ENCODE results near the gene POFUT2. TPM values are rescaled to one million over a fixed set of nuclear protein-coding genes. Genes with fewer than 3 reads are reported as not detected.
"Not testable (repeated sequence)": the region's sequence is repeated elsewhere in the genome, so short reads cannot be mapped to it uniquely, and the experiment has no call there.

POFUT2 gene
- total RNA-seq, 2 experiments from 2014 or later, result 11.7 to 12.4 TPM

- Mint-ChIP-seq H3K9me3 (no peaks in the 10 kb centered on the region), H3K27me3 (no peaks in the 10 kb centered on the region), H3K36me3 (ENCODE audit: low read depth) (no peaks in the 10 kb centered on the region), H3K27ac (no peak overlapping the region), H3K4me3 (no peak overlapping the region), H3K4me1 (ENCODE audit: low read depth) (peaks cover 5% of the 10 kb centered on the region)
- intact Hi-C loops (cut with micrococcal nuclease), result no loop called here
- ATAC-seq (no peak), DNase-seq (no peak)
- ChIA-PET POLR2A (no interaction called here), CTCF (interaction anchor here (1.6 kb wide), 1 partner anchor 180 kb away, joined by 4 read pairs; no protein-coding TSS in a partner anchor)
- TF ChIP-seq, protein P1, sequence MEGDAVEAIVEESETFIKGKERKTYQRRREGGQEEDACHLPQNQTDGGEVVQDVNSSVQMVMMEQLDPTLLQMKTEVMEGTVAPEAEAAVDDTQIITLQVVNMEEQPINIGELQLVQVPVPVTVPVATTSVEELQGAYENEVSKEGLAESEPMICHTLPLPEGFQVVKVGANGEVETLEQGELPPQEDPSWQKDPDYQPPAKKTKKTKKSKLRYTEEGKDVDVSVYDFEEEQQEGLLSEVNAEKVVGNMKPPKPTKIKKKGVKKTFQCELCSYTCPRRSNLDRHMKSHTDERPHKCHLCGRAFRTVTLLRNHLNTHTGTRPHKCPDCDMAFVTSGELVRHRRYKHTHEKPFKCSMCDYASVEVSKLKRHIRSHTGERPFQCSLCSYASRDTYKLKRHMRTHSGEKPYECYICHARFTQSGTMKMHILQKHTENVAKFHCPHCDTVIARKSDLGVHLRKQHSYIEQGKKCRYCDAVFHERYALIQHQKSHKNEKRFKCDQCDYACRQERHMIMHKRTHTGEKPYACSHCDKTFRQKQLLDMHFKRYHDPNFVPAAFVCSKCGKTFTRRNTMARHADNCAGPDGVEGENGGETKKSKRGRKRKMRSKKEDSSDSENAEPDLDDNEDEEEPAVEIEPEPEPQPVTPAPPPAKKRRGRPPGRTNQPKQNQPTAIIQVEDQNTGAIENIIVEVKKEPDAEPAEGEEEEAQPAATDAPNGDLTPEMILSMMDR (IDR thresholded peaks at IDR 0.05), result no peak
Observed at GRCh38 chr21:45318146-45318555, 30.5 kb upstream of the POFUT2 start.

GRCh38 chr21:45317398-45318145 is 29.9 kb upstream of the POFUT2 start:
- ATAC-seq (no peak), DNase-seq (no peak)
- CTCF ChIA-PET, result interaction anchor here (1.6 kb wide), 1 partner anchor 179 kb away, joined by 4 read pairs; no protein-coding TSS in a partner anchor
- H3K4me3 Mint-ChIP-seq, result no peak overlapping the region
- POLR2A ChIA-PET, result interaction anchor here (0.7 kb wide), 1 partner anchor 93 kb away, joined by 3 read pairs; no protein-coding TSS in a partner anchor
- intact Hi-C loops (cut with micrococcal nuclease), result no loop called here
- TF ChIP-seq, protein P1 (IDR thresholded peaks at IDR 0.05), result no peak
- H3K36me3 Mint-ChIP-seq (ENCODE audit: low read depth), result no peaks in the 10 kb centered on the region
- peaks cover 5% of the 10 kb centered on the region for H3K4me1 Mint-ChIP-seq (ENCODE audit: low read depth)
- H3K27ac Mint-ChIP-seq, result no peak overlapping the region
- H3K27me3 Mint-ChIP-seq, result no peaks in the 10 kb centered on the region
- H3K9me3 Mint-ChIP-seq, result no peaks in the 10 kb centered on the region

DNA sequence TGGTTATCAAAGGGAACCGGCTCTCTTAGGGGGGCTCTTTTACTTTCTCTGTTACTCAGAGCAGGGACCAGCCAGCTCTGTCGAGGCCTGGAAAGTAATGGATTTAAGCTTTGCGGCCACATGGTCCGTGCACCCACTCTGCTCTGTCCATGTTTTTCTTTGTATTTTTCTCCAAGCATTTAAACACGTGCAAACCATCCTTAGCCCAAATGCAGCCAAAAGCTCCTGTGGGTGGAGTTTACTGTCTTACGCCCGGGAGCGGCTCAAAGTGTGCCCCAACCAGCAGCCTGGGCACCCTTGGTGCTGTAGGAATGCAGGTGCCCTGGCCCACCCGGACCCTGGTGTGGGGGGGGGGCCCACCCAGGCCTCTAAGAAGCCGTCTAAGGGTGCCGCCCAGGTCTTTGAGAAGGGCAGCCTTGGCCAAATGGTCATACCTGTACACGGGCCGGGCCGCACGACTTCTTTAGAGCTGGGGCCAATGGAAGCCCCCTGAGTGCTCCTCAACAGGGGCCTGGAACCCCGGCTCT is 29.2 kb upstream of the POFUT2 start:
- intact Hi-C loops (cut with micrococcal nuclease), result no loop called here

DNA sequence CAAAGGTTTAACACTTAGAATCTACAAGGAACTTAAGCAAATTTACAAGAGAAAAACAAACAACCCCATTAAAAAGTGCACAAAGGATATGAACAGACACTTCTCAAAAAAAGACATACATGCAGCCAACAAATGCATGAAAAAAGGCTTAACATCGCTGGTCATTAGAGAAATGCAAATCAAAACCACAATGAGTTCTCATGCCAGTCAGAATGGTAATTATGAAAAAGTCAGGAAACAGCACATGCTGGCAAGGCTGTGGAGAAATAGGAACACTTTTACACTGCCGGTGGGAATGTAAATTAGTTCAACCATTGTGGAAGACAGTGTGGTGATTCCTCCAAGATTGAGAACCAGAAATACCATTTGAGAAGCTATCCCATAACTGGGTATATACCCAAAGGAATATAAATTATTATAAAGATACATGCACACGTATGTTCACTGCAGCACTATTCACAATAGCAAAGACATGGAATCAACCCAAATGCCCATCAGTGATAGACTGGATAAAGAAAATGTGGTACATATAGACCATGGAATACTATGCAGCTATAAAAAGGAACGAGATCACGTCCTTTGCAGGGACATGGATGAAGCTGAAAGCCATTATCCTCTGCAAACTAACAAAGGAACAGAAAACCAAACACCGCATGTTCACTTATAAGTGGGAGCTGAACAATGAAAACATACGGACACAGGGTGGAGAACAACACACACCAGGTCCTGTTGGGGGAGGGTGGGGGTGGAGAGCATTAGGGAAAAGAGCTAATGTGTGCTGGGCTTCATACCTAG is 28.2 kb upstream of the POFUT2 start:
- H3K9me3 Mint-ChIP-seq; H3K4me1 Mint-ChIP-seq (ENCODE audit: low read depth); H3K36me3 Mint-ChIP-seq (ENCODE audit: low read depth); DNase-seq; POLR2A ChIA-PET; ATAC-seq; H3K27ac Mint-ChIP-seq; H3K4me3 Mint-ChIP-seq; H3K27me3 Mint-ChIP-seq; CTCF ChIA-PET; intact Hi-C loops (cut with micrococcal nuclease): not testable (repeated sequence)

More for the DNA sequence above, 29.2 kb upstream of the POFUT2 start:
- POLR2A ChIA-PET, result interaction anchor here (0.7 kb wide), 1 partner anchor 93 kb away, joined by 3 read pairs; no protein-coding TSS in a partner anchor
- H3K4me1 Mint-ChIP-seq (ENCODE audit: low read depth), result no peaks in the 10 kb centered on the region
- no peaks in the 10 kb centered on the region for H3K9me3 Mint-ChIP-seq
- H3K36me3 Mint-ChIP-seq (ENCODE audit: low read depth), result no peaks in the 10 kb centered on the region
- ATAC-seq, result no peak
- no peaks in the 10 kb centered on the region for H3K27me3 Mint-ChIP-seq
- no peak for DNase-seq
- CTCF ChIA-PET, result interaction anchor here (1.6 kb wide), 1 partner anchor 179 kb away, joined by 4 read pairs; no protein-coding TSS in a partner anchor
- TF ChIP-seq, protein P1 (IDR thresholded peaks at IDR 0.05), result no peak
- H3K27ac Mint-ChIP-seq, result no peak overlapping the region
- no peak overlapping the region for H3K4me3 Mint-ChIP-seq

DNA sequence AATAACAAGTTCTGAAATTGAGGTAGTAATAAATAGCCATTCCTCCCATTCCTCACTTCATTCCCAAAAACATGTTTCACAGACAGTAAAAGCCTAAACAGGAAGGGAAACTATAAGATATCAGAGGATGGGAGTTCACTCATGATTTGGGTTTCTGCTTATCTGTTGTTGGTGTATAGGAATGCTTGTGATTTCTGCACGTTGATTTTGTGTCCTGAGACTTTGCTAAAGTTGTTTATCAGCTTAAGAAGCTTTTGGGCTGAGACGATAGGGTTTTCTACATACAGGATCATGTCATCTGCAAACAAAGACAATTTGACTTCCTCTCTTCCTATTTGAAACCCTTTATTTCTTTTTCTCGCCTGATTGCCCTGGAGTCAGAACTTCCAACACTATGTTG is 26.0 kb upstream of the POFUT2 start:
- DNase-seq, result no peak
- Mint-ChIP-seq H3K36me3 (ENCODE audit: low read depth) (no peaks in the 10 kb centered on the region), H3K27me3 (no peaks in the 10 kb centered on the region), H3K4me1 (ENCODE audit: low read depth) (peaks cover 8% of the 10 kb centered on the region), H3K4me3 (no peak overlapping the region), H3K9me3 (no peaks in the 10 kb centered on the region), H3K27ac (no peak overlapping the region)
- ChIA-PET CTCF (no interaction called here), POLR2A (no interaction called here)
- TF ChIP-seq, protein P1 (IDR thresholded peaks at IDR 0.05), result no peak
- no peak for ATAC-seq
- intact Hi-C loops (cut with micrococcal nuclease), result no loop called here
